Endothelial cell of umbilical vein (primary cell): ENCODE data around the gene HDLBP. TPM values are rescaled to one million over a fixed set of nuclear protein-coding genes. Genes with fewer than 3 reads are reported as not detected.

Experiments
- BruUV-seq: library from RNA; stranded (reverse); fragments of 400-500 nt; replicated peaks from 2 replicates; lab custom pipeline; 2021; lab: Mats Ljungman, UMichigan
- CTCF ChIA-PET: fragments of 300-600, 350-600 bp; sonication (Branson Sonifier 250); formaldehyde crosslinking; loops from one replicate; lab custom pipeline; 2021; ENCODE audit warnings: antibody characterized with exemption, inconsistent platforms; lab: Charles Lee
- POLR2A ChIA-PET: fragments of 300-600, 350-600 bp; sonication (Branson Sonifier 250); formaldehyde crosslinking; loops from one replicate; lab custom pipeline; 2021; ENCODE audit warnings: antibody characterized with exemption, inconsistent platforms; lab: Charles Lee
- DNase-seq: peaks from one replicate; pipeline ENCODE4 v3.0.0-alpha.2; 2011; ENCODE audit warnings: low read depth, low spot score
- FAIRE-seq: peaks from 2 replicates; lab custom pipeline; 2011; peaks lifted over from hg19 to GRCh38; lab: Jason Lieb, UNC
- H2AFZ ChIP-seq: 2 replicates; pipeline ENCODE4 v1.6.0; 2012; ENCODE audit warnings: low read depth, low read length, control low read depth, inconsistent platforms
- H3K27ac ChIP-seq: 2 replicates; pipeline ENCODE4 v1.5.1; 2011; ENCODE audit warnings: low read depth, mild to moderate bottlenecking, control low read depth, low read length, moderate library complexity; ENCODE audit not compliant: insufficient read depth
- H3K27me3 ChIP-seq, 2 experiments: 2 replicates each; pipeline versions ENCODE4 v1.6.0 to v1.6.1; 2011; ENCODE audit warnings: low read length in 2 of 2, mixed read lengths in 1 of 2; ENCODE audit not compliant: control insufficient read depth in 2 of 2, insufficient read depth in 2 of 2
- H3K36me3 ChIP-seq, 2 experiments: 2 replicates in 1 of 2; 3 replicates in 1 of 2; pipeline ENCODE4 v1.5.1; 2011; ENCODE audit warnings: low read length in 2 of 2, mild to moderate bottlenecking in 1 of 2, moderate library complexity in 1 of 2; ENCODE audit not compliant: control insufficient read depth in 2 of 2, insufficient read depth in 2 of 2; ENCODE audit errors: extremely low read depth in 1 of 2
- H3K4me1 ChIP-seq: 3 replicates; pipeline ENCODE4 v1.5.1; 2011; ENCODE audit warnings: mild to moderate bottlenecking, low read length; ENCODE audit not compliant: control insufficient read depth, insufficient read depth; ENCODE audit errors: extremely low read depth
- H3K4me2 ChIP-seq: 2 replicates; pipeline ENCODE4 v1.6.1; 2011; ENCODE audit warnings: low read length, control low read depth, mixed read lengths; ENCODE audit not compliant: insufficient read depth
- H3K4me3 ChIP-seq, 3 experiments: fragments of 200-600 bp in 1 of 3; sonication (generic), shearing (Covaris generic) in 1 of 3; replicated peaks in 1 of 3; 2 replicates each; pipeline ENCODE4 v1.5.1; 2011 to 2016; ENCODE audit warnings: control low read depth in 3 of 3, low read length in 3 of 3, mild to moderate bottlenecking in 2 of 3, inconsistent platforms in 1 of 3, low read depth in 1 of 3, moderate library complexity in 1 of 3; ENCODE audit not compliant: insufficient read depth in 1 of 3
- H3K79me2 ChIP-seq: 2 replicates; pipeline ENCODE4 v1.6.0; 2012; ENCODE audit warnings: low read length, inconsistent platforms; ENCODE audit not compliant: control insufficient read depth, insufficient read depth
- H3K9ac ChIP-seq: replicated peaks from 2 replicates; pipeline ENCODE3; 2011; ENCODE audit warnings: low read length, control low read depth; ENCODE audit not compliant: insufficient read depth; ENCODE audit errors: extremely low read depth
- H3K9me1 ChIP-seq: replicated peaks from 3 replicates; pipeline ENCODE4 v1.6.0; 2011; ENCODE audit warnings: mild to moderate bottlenecking, low read length; ENCODE audit not compliant: control insufficient read depth, insufficient read depth; ENCODE audit errors: extremely low read depth
- H3K9me3 ChIP-seq: replicated peaks from 2 replicates; pipeline ENCODE4 v1.5.1; 2012; ENCODE audit warnings: low read length, inconsistent platforms; ENCODE audit not compliant: control insufficient read depth, insufficient read depth
- H4K20me1 ChIP-seq: replicated peaks from 2 replicates; pipeline ENCODE3; 2011; ENCODE audit warnings: mild to moderate bottlenecking, low read length; ENCODE audit not compliant: control insufficient read depth, insufficient read depth; ENCODE audit errors: extremely low read depth
- EZH2 ChIP-seq: IDR thresholded peaks from 2 replicates; pipeline ENCODE4 v1.6.1; 2012; ENCODE audit warnings: borderline replicate concordance, low read depth, mild to moderate bottlenecking, moderate library complexity, low read length, inconsistent platforms; ENCODE audit not compliant: severe bottlenecking
- FOS ChIP-seq: IDR thresholded peaks from 2 replicates; pipeline ENCODE4 v1.6.1; 2011; ENCODE audit warnings: mild to moderate bottlenecking, low read length, moderate library complexity, borderline replicate concordance; ENCODE audit not compliant: insufficient read depth
- GATA2 ChIP-seq: IDR thresholded peaks from 2 replicates; pipeline ENCODE4 v1.7.0; 2011; ENCODE audit warnings: low read depth, mild to moderate bottlenecking, moderate library complexity, mixed read lengths, low read length; ENCODE audit not compliant: insufficient read length, insufficient read depth
- JUN ChIP-seq: IDR thresholded peaks from 2 replicates; pipeline ENCODE4 v1.6.1; 2011; ENCODE audit warnings: borderline replicate concordance, low read depth; ENCODE audit not compliant: insufficient read length, insufficient read depth
- MYC ChIP-seq: IDR thresholded peaks from one replicate; pipeline ENCODE4 v1.6.1; 2011; ENCODE audit warnings: mild to moderate bottlenecking, low read depth, low read length
- POLR2A ChIP-seq: IDR thresholded peaks from 2 replicates; pipeline ENCODE4 v1.6.1; 2012; ENCODE audit warnings: low read depth, mild to moderate bottlenecking, control low read depth, low read length
- POLR2AphosphoS5 ChIP-seq: IDR thresholded peaks from 2 replicates; pipeline ENCODE4 v1.6.1; 2012; ENCODE audit warnings: low read depth, mild to moderate bottlenecking, control low read depth, low read length, moderate library complexity; ENCODE audit not compliant: insufficient read depth
- dilution Hi-C: fragments of 300-500 bp; cut with MboI; formaldehyde crosslinking; loops from one replicate; pipeline ENCODE4 v1.15.0; 2019; ENCODE audit warnings: low sequenced_read_pairs; ENCODE audit not compliant: extremely low pct_ligation_motif_present
- intact Hi-C: fragments of 100-400 bp; cut with micrococcal nuclease; formaldehyde crosslinking; loops from one replicate; pipeline ENCODE4 v1.10.0; 2022
- polyA plus RNA-seq, 4 experiments: library from polyadenylated mRNA; depleted of rRNA in 3 of 4; stranded (reverse) in 3 of 4; unstranded in 1 of 4; fragments of >200 nt; gene quantifications; 2 replicates each; pipeline versions ENCODE4 v1.2.1 to v1.2.3, GENCODE V29; 2011 to 2012; ENCODE audit warnings: missing spikeins in 1 of 4
- total RNA-seq: library from RNA; stranded (reverse); gene quantifications from 2 replicates; pipeline ENCODE4 v1.2.3, GENCODE V29; 2021
- TF ChIP-seq, protein P1 (sequence below): IDR thresholded peaks from 2 replicates; pipeline ENCODE4 v1.6.1; 2011; ENCODE audit not compliant: insufficient read depth, insufficient read length
- TF ChIP-seq, protein P2 (sequence below), 2 donors: IDR thresholded peaks; 1 replicate in 1 of 2; 2 replicates in 1 of 2; pipeline ENCODE4 v1.5.1; 2011; ENCODE audit warnings: low read length in 2 of 2, mild to moderate bottlenecking in 2 of 2, moderate library complexity in 2 of 2, control low read depth in 1 of 2, inconsistent platforms in 1 of 2, low read depth in 1 of 2; ENCODE audit not compliant: insufficient read depth in 1 of 2; ENCODE audit errors: extremely low read depth in 1 of 2

The HDLBP gene
- total and polyA plus RNA-seq, 2 donors (not counting 3 experiments of a cell fraction or from before 2014, with no cell fraction given), result 379 to 569 TPM

- CTCF ChIA-PET, result no interaction called here
- Histone ChIP-seq H3K9me1 (no peaks in the 10 kb centered on the region), H3K27ac (no peak overlapping the region), H3K9ac (no peak overlapping the region), H3K27me3 (no peaks in the 10 kb centered on the region), H3K79me2 (no peaks in the 10 kb centered on the region), H2AFZ (no peak overlapping the region), H4K20me1 (no peaks in the 10 kb centered on the region), H3K4me2 (no peak overlapping the region), H3K9me3 (no peaks in the 10 kb centered on the region), H3K4me3 (no peak overlapping the region), H3K4me1 (peaks cover 23% of the 10 kb centered on the region), H3K36me3 (no peaks in the 10 kb centered on the region)
- no peak for DNase-seq
- intact Hi-C loops (loop anchor here (5.0 to 10.0 kb wide), 3 partner anchors 118 to 653 kb away; partner anchors contain the start of genes MTERF4, RNPEPL1 and SNED1), dilution Hi-C loops (no loop called here)
- FAIRE-seq, result peak; percentile 26
- POLR2A ChIA-PET, result no interaction called here
- TF ChIP-seq GATA2 (no peak), FOS (no peak), MYC (no peak), POLR2A (no peak), POLR2AphosphoS5 (no peak), JUN (no peak), EZH2 (no peak)
- TF ChIP-seq, protein P1, sequence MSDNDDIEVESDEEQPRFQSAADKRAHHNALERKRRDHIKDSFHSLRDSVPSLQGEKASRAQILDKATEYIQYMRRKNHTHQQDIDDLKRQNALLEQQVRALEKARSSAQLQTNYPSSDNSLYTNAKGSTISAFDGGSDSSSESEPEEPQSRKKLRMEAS, result no peak
- TF ChIP-seq, protein P2, sequence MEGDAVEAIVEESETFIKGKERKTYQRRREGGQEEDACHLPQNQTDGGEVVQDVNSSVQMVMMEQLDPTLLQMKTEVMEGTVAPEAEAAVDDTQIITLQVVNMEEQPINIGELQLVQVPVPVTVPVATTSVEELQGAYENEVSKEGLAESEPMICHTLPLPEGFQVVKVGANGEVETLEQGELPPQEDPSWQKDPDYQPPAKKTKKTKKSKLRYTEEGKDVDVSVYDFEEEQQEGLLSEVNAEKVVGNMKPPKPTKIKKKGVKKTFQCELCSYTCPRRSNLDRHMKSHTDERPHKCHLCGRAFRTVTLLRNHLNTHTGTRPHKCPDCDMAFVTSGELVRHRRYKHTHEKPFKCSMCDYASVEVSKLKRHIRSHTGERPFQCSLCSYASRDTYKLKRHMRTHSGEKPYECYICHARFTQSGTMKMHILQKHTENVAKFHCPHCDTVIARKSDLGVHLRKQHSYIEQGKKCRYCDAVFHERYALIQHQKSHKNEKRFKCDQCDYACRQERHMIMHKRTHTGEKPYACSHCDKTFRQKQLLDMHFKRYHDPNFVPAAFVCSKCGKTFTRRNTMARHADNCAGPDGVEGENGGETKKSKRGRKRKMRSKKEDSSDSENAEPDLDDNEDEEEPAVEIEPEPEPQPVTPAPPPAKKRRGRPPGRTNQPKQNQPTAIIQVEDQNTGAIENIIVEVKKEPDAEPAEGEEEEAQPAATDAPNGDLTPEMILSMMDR (IDR thresholded peaks at IDR 0.05; ENCODE audit: extremely low read depth in 1 of 2, insufficient read depth in 1 of 2, low read depth in 1 of 2, low read length in 2 of 2), result no peak
- BruUV-seq, result TSS peak; percentile 26
Observed at GRCh38 chr2:241219856-241220356, 95.6 kb downstream of the HDLBP start.
